Neural progenitor cell (in vitro differentiated cells): ENCODE measurements around the gene SCO2.

Experiments used
- CTCF ChIP-seq: fragments of 200-600 bp; sonication (generic); IDR thresholded peaks from 2 replicates; pipeline ENCODE4 v1.5.1; 2017; ENCODE audit warnings: antibody characterized with exemption, mild to moderate bottlenecking
- EZH2phosphoT487 ChIP-seq: fragments of 200-600 bp; sonication (generic); IDR thresholded peaks from 2 replicates; pipeline ENCODE4 v1.6.1; 2017; ENCODE audit warnings: antibody characterized with exemption

DNA sequence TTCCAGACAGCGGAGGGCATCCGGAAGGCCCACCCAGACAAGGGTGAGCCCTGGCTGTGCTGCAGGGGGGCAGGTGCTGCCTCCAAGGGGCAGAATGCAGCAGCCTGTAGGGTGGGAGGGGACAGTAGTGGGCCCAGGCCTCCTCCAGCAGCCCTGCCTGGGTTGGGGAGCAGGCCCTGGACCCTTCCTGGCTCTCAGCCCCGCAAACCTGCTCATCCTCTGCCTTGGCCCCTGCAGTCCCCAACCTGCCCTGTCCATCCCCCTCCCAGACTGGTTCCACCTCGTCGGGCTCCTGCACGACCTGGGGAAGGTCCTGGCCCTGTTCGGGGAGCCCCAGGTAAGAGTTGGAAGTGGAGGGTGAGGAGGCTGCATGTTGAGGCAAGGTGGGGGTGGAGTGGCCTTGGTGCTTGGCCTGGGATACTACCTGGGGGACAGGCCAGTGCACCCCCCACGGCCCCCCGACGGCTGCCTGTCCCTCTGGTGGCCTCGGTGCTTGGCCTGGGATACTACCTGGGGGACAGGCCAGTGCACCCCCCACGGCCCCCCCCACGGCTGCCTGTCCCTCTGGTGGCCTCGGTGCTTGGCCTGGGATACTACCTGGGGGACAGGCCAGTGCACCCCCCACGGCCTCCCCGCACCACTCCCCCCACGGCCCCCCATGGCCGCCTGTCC is 37.3 kb downstream of the SCO2 start:
- TF ChIP-seq EZH2phosphoT487 (no peak), CTCF (no peak)
